ENCODE results near the gene CD320.

CD320 gene

DNA sequence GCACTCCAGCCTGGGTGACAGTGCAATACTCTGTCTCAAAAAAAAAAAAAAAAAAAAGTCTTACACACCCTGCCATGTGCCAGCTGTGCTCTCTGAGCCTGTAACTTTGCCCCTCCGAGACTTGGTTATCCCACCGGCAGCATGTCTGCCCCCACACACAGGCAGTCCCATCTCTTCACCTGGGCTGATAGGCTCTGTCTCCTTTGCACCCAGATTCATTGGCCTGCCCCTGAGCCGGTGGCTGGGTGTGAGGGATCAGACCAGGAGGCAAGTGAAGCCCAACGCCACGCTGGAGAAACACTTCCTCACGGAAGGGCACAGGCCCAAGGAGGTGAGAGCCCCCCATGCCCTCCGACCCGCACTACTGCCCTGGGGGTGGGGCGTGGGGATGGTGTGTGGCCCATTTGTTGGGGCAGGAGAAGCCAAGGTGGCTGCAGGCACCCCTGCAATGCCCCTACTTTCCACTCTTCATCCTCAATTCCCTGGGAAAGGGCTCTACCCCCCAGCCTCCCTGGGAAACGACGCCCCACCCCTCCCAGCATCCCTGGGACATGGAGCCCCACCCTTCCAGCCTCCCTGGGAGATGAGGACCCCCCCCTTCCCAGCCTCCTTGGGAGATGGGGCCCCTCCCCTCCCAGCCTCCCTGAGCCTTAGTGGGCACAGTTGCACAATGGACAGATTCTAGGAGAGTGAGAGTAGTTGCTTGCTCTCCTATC is 53.7 kb downstream of the CD320 start:
- no peak for DNase-seq (ENCODE audit: low read depth in 2 of 2)

GRCh38 chr19:8253678-8254077 is 54.5 kb downstream of the CD320 start:
- no peak for DNase-seq (ENCODE audit: low read depth in 2 of 2)

DNA sequence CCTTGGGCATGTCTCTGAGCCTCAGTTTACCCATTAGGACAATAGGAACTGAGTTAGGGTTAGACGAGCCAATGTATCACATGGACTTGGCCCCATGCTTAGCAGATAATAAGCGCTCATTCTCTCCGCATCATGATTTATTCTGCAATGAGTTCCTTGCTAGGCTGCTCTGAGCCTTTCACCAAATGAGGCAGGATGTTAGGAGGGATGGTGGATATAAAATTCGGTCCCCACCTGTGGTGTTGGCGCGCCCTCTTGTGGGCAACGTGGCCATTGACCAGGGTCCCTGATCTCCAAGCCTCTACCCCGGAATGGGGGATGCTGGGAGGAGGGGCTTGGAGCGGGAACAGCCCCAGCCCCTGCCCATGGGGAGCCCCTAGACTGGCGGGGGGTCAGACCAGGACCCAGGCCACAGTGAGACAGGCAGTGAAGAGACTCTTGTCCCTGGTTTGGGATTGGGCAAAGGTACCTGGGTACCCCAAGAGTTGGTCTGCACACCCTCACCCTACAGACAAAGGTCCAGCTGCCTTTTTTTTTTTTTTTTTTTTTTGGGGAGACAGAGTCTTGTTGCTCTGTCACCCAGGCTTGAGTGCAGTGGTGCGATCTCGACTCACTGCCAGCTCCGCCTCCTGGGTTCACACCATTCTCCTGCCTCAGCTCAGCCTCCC is 55.1 kb downstream of the CD320 start:
- peak; percentile 70 to 84 for DNase-seq (ENCODE audit: low read depth in 2 of 2)
